GM21825 (cell line): Measurements from ENCODE around the gene C1R.
"Not testable (repeated sequence)": the region's sequence is repeated elsewhere in the genome, so short reads cannot be mapped to it uniquely, and the experiment has no call there.

Experiments
- ATAC-seq: cut with Tn5 transposase; IDR thresholded peaks from one replicate; pipeline ENCODE4 v1.9.1; 2021; ENCODE audit warnings: mild to moderate bottlenecking, moderate library complexity; ENCODE audit not compliant: unreplicated experiment

Gene C1R

DNA sequence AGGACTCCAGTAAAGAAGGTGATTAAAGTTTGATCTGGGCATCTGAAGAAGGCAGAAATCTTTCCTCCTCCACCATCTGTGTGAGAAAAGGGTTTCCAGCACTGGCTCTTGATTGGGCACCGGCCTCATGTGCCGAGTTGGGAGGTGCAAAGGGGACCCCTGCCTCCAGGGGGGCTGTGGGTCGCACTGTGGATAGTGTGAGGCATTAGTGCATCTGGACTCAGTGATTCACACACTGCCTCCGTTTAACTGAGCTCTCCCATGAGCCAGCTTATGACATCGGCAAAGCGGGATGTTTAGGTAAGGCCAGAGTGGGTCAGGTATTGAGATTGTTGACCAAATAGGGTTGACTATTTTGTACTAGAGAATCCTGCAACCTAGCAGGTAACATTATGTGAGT lies 22.9 kb downstream of the C1R start:
- no peak for ATAC-seq

- ATAC-seq: no peak
These were observed 23.3 kb downstream of the C1R start for GRCh38 chr12:7068994-7069346.

DNA sequence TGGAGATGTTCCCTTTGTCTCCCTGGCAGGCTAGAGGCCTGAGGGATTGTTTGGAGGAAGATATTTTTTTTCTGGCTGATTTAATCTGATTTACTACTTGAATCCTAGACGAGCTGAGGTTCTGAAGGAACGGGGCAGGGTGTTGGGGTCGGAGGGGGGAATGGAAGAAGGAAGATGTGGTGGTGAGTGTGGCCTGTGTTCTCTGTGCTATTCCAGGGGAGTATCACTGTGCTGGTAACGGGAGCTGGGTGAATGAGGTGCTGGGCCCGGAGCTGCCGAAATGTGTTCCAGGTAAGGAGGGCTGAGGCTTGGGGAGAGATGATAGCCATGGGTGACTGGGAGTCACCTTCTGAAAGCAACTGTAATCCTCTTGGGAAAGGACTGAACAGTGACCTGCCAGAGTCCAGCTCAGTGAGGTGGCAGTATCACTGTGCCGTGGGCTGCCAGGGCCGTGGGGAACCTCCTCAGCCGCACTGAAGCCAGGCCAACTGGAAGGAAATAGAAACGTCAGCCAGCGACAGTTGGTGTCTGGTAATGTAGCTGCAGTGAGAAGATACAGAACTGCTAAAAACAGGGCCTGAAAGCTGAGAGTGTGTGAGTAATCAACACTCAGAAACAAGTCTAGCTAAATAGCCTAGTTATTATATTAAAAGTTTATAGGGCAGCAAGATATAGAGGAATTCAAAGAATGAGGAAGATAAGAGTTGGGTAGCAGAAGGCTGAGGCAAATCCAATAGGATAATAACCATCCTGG lies 23.8 kb downstream of the C1R start:
- no peak for ATAC-seq

- no peak for ATAC-seq
These were observed 25.1 kb downstream of the C1R start for GRCh38 chr12:7067096-7067495.

DNA sequence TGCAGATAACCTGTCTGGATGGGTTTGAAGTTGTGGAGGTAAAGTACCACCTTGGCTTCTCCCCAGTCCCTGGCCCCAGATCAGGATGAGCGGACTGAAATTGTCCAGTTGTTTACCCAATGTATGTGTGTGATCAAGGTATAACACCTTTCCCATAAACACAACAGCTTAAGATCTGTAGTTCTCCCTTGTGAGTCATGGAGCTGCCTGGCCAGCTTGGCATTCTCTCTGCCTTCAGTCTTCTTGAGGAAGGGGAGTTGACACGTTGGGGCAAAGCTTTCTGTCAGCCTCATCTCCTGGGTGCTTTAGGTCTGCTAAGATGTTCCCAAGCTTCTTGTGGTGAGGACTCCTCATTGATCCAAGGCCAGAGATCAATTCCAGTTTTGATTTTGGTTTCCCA lies 25.6 kb downstream of the C1R start:
- ATAC-seq: no peak

- no peak for ATAC-seq
These were observed 27.1 kb downstream of the C1R start for GRCh38 chr12:7065073-7065623.

- no peak for ATAC-seq
These were observed 27.7 kb downstream of the C1R start for GRCh38 chr12:7064516-7064915.

DNA sequence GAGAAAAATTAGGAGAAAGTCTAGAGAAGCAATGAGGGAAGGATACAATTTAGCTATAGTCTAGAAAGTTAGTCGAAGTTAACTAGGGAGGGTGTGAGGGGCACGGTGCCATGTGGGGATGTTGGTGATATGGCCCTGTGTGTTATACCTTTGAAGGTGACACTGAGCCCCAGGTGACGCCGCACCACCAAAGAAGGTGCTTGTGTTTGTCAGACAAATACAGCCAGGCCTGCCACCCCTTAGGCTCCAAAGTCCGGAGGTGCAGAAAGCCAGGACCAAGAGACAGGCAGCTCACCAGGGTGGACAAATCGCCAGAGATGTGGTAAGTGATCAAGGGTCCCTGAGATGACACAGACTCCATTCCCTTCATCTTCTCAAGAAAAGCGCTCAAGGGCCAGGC lies 30.6 kb downstream of the C1R start:
- no peak for ATAC-seq

- ATAC-seq: no peak
These were observed 31.1 kb downstream of the C1R start for GRCh38 chr12:7061138-7061537.

DNA sequence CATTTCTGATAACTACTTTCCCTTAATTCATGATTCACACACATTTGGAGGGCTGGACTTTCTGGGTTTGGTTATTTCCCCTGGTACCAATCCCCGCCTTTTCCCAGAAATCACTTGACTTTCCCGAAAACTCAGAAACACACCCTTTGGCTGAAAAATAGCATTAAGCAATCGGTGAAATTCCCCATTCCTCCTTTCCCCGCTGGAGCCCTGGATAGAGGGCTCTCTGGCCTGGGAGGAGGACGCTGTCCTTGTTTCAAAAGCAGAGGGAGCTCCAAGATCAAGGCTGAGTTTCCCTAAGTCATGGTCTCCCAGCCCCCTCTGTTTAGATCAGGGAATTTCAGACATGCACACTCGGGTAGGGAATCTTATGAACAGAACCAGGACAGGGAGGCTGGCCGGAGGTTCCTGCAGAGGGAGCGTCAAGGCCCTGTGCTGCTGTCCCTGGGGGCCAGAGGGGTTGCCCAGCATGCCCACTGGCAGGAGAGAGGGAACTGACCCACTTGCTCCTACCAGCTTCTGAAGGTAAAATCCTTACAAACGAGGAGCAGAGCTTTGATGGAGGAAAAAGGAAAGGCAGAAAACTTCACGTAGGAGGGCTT lies 31.8 kb downstream of the C1R start, which contains the start of gene C1S:
C1S (plus strand) TSS at position 366 of the 602 bp plus-strand sequence. CDS start 1,195 bp downstream, outside the sequence.
- no peak for ATAC-seq

DNA sequence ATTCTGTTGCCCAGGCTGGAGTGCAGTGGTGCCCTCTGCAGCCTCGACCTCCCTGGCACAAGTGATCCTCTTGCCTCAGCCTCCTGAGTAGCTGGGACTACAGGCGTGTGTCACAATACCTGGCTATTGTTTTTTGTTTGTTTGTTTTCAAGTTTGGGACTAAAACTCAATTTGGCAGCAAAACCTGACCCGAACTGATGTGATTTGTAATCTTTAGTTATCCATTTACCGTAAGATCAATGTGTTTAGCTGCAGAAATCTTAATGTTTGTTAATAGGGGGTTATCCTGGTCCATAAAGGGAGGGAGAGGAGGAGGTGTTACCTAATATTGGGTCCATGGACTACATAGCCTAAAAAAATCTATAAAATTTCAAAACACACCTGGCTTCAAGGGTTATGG lies 32.5 kb downstream of the C1R start:
- no peak for ATAC-seq

DNA sequence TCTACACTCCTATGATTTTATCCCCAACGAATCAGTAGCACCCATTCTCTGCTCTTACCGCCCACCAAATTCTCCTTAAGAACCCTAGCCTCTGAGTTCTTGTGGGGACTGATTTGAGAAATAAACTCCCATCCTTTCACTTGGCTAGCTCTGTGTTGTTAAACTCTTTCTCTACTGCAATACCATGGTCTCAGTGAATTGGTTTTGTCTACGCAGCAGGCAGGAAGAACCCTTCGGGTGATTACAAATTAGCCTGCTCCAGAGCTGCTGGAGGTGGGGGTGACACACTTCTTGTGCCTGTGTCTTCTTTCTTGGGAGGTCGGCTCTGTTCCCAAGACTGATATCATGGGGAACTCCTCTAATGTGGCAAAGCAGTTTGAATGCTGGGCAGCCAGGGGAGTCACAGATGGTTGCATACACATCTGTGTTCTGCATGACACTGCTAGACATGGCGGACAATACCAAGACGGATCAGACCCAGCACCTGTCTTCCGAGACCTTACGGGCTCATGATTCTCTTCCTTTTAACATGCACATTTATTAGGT lies 33.3 kb downstream of the C1R start:
- no peak for ATAC-seq

DNA sequence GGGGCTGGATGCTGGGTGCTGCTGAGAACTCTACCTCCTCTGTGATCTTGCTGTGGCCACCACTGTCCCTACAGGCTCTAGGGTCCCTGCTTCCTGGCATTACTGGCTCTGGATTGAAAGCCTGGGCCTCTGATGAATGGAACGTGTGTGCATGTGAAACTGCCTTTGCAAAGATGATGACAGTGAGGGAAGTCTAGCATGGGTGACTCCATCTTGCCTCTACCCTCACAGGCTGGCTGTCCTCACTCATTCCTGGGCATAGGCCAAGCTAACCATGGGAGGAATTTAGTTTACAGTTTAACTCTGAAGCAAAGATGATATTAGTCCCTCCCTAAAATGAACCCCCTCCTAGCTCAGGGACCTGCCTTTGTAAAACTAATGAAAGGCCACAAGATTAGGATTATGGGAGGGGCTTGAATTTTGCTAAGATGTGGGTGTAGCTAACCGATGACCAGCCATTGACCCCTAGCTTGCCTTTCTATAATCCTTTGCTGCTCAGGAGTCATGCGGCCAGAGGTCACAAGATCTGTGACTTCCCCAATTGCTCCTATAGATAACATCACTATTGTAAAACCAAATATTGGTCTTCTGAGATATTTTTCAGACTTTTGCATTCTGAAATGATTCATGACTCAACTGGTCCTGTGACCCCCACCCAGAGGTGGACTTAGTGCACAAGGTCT lies 33.9 kb downstream of the C1R start:
- ATAC-seq: no peak

DNA sequence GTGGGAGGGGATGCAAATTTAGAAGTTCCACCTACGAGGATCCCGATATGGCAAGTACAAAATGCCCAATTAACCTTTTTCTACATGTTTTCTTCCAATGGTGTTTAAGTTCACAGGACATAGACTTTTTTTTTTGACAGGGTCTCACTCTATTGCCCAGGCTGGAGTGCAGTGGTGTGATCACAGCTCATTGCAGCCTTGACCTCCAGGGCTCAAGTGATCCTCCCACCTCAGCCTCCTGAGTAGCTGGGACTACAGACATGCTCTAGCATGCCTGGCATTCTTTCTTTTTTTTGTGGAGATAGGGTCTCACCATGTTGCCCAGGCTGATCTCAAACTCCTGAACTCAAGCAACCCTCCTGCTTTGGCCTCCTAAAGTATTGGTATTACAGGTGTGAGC lies 36.5 kb downstream of the C1R start:
- ATAC-seq: not testable (repeated sequence)

DNA sequence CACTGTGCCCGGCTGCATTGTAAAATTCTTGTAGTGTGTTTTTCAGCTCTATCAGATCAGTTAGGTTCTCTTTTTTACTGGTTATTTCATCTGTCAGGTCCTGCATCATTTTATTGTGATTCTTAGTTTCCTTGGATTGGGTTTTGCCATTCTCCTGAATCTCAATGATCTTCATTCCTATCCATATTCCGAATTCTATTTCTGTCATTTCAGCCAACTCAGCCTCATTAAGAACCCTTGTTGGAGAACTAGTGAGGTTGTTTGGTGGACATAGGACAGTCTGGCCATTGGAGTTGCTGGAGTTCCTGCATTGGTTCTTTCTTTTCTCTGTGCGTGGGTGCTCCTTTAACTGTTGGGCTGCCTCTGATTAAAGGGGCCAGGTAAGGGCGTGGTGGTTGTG lies 37.3 kb downstream of the C1R start:
- ATAC-seq: no peak

- ATAC-seq: not testable (repeated sequence)
These were observed 42.3 kb downstream of the C1R start for GRCh38 chr12:7049973-7050372.

GRCh38 chr12:7049445-7049951 lies 42.7 kb downstream of the C1R start:
- ATAC-seq: not testable (repeated sequence)

GRCh38 chr12:7047306-7047705 lies 44.9 kb downstream of the C1R start:
- ATAC-seq: no peak

DNA sequence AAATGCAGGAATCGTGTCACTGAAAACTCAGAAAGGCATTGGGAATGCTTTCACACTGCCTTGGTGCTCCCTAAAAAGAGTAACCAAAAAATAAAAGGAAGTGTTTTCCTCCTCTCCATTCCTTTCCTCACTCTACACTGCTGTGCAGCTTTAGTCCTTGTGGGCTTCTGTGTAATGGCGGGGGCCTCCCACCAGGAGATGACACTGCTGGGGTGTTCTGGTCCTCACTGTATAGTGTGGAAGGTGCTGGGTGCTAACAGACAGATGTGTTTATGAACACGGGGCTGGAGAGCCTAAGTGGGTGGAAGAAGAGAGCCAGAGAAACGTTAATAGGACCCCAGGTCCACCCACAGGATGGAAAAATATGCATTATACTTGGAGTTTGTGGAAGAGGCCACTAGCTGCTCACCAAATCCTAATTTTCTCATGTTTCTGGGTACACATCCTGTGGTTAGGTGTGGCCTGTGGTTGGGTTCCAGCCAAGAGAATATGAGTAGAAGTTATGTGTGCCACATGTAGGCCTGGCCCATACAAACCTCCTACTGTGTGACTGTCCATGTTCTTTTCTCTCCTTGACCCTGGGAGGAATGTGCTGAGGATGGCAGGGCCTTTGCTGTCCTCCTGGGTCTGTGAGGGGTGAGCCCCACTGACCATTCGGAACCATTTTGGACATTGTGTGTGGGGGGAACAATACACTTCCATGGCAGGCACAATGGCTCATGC lies 45.7 kb downstream of the C1R start:
- no peak for ATAC-seq

DNA sequence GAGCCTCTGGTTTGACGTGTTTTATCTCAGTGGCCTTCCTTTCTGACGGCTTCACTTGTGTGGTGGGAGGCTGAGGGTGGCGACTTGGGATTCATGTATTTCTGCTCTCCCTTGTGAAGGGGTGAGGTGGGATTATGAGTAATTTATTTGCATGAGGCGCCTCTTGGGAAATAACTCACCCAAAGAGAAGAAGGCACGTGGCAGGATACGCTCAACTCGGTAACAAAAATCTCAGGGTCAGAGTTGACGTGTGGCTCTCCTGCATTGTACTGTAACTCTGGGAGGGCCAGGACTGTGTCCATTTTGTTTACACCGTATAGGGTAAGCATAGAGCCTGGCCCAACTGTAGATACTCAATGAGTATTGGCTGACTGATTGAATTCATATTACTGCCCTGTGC lies 46.3 kb downstream of the C1R start:
- ATAC-seq: no peak

DNA sequence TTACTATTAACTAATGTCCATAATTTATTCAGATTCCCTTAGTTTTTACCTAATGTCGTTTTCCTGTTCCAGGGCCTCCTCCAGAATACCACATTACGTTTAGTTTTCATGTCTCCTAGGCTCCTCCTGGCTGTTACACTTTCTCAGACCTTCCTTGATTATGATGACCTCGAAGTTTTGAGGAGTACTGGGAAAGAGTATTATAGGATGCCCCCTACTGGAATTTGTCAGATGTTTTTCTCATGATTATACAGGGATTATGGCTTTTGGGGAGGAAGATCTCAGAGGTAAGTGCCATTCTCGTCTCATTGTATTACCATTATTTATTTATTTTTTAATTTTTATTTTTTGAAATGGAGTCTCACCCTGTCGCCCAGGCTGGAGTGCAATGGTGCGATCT lies 49.4 kb downstream of the C1R start:
- ATAC-seq: no peak
